Activated CD4-positive, CD25-positive, alpha-beta regulatory T cell treated with anti-CD3 and anti-CD28 coated beads, Interleukin-2, amount 50 U/mL, for 72 hours (primary cell): ENCODE measurements around the gene MINDY4.

Experiments
- DNase-seq: peaks from one replicate; pipeline ENCODE4 v3.0.0; 2021

Gene MINDY4

DNA sequence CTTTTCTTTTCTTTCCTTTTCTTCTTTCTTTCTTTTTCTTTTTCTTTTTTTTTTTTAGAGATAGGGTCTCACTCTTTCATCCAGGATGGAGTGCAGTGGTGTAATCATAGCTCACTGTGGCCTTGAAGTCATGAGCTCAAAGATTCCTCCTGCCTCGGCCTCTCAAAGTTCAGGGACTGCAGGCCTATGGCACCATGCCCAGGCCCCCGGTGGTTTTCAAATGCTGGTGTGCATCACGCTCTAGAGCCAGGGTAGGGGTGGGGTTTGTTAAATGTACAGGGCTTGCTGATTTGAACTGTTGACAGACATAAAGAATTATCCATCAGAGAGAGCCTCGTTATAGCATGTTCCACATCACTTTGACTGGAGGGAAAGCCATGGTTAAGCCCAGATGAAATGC, 5.8 kb downstream of the MINDY4 start:
- no peak for DNase-seq

DNA sequence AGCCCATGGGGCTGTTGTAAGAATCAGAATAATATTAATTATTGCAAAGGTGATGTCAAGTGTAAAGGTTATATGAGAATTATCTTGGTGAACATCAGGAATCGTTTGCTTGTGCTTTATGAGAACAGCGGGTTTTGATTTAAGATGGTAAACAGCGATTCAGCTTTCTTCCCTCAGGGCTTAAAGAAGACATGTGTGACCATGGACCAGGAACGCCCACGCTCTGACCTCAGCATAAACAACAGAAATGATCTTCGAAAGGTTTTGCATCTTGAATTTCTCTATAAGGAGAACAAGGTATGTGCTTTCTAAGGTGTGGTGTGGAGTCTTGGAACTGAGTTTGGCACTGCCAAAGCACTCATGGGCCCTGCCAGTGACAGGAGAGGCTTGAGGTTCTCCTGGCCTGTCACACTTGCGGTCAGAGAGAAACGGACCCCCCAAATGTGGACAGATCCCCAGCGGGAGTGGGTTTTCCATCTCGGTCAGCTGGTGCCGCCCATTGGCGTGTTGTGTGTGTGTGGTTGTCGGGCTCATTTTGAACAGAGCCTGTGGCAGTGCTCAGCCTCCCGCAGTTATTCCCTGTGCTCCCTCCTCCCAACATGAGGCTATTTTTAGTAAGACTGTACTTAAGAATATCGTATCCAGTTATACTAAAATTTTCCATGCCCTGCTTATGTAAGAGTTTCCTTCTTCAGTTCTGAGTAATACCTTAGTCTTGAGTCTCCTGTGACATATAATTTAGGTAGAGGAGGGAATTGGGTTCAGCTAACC, 7.2 kb downstream of the MINDY4 start:
- no peak for DNase-seq

GRCh38 chr7:30779574-30779973, 8.4 kb downstream of the MINDY4 start:
- DNase-seq, result no peak

GRCh38 chr7:30780941-30781340, 9.7 kb downstream of the MINDY4 start:
- no peak for DNase-seq

DNA sequence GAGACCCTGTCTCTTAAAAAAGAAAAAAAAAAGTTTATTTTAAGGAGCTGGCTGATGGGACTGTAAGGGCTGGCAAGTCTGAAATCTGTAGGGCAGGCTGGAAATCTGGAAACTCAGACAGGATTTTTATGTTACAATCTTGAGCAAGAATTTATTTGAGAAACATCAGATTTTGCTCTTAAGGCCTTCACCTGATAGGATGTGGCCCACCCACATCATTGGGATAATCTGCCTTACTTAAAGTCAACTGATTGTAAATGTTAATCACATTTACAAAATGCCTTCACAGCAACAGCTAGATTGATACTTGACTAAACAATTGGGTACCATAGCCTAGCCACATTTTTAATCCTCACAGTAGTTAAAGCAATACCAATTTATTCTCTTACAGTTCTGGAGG, 11.5 kb downstream of the MINDY4 start:
- no peak for DNase-seq

DNA sequence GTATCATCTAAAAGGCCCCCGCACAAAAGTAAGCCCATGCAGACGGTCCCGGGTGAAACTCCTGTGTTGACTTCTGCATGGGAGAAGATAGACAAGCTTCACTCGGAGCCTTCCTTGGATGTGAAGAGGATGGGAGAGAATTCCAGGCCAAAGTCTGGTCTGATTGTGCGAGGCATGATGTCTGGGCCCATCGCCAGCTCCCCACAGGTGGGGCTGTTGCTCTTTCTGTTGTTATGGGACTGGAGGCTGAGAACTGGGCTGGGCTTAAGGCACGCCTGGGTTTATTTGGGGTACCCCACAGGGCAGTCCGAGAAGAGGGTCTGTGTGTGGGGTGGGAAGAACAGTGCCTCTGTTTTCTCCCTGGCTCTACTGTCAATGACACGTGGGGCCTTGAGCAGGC, 14.6 kb downstream of the MINDY4 start:
- DNase-seq, result no peak

- DNase-seq, result no peak
Observed at GRCh38 chr7:30787486-30787885, 16.3 kb downstream of the MINDY4 start.

DNA sequence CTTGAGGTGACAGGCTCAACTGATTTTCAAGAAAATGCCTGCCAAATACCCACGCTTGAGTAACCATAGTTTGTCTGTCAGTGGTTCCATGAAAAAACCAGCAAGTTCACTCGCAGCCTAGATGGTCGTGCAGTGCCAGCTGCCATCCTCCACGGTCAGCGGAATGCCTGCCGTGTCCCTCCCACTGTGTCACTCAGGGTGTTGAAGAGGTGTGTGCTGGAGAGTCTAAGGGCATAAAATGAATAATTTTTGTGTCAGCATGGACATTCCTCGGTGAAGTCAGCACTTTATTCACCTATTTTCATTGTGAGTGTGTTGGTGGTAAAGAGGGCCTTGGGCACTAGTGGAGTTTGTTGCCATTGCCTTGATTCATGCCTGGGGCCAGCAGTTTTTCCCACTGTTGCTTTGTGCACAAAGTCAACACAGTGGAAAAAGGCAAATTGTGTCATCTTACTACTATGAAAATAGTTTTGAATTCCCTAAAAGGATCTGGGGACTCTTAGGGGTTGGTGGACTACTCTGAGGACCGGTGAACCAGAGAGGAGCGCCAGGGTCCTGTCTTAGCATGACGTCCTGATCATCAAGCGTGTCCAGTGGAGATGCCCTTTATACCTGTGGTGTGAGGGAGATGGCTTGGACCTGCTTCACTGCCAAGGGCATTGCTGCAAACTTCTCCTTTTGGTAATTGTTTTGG, 17.6 kb downstream of the MINDY4 start:
- DNase-seq, result no peak

GRCh38 chr7:30789334-30789711, 18.1 kb downstream of the MINDY4 start:
- no peak for DNase-seq

GRCh38 chr7:30790356-30790755, 19.1 kb downstream of the MINDY4 start:
- DNase-seq, result no peak

- no peak for DNase-seq
Observed at GRCh38 chr7:30791114-30791513, 19.9 kb downstream of the MINDY4 start.

GRCh38 chr7:30795161-30795948, 24.1 kb downstream of the MINDY4 start:
- DNase-seq, result no peak

DNA sequence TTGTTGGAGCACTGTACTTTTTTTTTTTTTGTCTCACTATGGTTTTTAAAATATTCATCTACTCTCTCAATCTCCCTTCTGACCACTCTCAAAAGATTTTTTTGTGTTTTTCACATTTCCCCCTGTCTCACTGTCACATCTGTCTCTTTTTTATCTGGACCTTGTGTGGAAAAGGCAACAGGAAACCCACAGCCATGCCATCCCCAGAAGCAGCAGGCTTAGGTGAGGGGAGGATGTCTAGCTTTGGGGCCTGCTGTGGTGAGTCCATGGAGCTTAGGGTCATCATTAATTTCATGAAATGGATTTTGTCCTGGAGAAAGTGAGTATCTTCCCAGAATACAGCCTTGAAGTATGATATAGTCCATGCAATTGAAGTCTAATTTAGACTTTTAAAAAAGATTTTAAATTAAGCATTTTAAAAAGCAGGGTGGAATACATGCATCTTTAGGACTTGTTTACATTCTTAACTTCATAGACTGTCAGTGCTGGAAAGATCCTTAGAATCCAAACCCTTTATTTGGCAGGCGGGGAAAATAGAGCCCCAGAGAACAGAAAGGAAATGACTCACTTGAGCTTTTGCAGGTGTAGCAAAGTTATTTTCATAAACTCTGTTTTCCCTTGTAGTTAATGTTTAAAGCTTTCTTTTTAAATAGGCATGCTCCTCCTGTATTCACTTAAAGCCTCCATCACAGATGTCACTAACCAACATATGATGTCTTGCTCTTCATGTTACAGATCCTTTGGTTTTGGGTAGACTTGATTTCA, 25.1 kb downstream of the MINDY4 start:
- DNase-seq, result no peak

DNA sequence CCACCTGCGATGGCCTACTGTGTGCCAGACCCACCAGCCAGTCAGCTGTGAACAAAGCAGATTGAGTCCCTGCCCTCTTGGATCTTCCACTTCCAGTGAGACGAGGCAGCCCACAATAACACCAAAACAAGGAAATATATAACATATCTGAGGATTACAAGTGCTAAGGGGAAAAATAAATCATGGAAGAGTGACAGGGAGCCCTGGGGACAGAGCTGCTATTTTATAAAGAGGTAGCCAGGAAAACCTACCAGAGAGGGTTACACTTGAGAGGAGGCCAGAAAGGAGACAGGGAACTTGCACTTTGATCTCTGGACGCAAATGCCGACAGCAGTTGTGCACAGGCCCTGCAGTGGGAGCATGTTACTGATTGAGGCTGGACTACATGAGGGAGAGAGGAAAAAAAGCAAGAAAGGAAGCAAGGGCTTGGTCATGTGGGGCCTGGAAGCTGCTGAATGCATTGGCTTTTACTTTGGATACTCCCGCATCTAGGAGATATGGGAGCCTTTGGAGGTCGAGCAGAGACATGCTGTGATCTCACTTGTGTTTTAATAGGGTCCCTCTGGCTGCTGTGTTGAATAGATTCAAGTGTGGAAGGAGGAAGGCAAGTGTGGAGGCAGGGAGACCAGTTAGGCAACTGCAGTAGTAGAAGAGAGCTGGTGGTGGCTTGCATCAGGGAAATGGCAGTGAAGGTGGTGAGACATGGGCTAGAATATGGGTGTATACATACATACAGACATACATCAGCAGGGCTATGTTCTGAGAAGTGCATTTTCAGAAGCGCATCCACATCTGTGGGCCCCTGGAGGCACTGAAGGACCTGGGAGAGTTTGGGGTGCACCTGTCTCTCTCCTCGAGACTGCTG, 26.2 kb downstream of the MINDY4 start:
- no peak for DNase-seq

DNA sequence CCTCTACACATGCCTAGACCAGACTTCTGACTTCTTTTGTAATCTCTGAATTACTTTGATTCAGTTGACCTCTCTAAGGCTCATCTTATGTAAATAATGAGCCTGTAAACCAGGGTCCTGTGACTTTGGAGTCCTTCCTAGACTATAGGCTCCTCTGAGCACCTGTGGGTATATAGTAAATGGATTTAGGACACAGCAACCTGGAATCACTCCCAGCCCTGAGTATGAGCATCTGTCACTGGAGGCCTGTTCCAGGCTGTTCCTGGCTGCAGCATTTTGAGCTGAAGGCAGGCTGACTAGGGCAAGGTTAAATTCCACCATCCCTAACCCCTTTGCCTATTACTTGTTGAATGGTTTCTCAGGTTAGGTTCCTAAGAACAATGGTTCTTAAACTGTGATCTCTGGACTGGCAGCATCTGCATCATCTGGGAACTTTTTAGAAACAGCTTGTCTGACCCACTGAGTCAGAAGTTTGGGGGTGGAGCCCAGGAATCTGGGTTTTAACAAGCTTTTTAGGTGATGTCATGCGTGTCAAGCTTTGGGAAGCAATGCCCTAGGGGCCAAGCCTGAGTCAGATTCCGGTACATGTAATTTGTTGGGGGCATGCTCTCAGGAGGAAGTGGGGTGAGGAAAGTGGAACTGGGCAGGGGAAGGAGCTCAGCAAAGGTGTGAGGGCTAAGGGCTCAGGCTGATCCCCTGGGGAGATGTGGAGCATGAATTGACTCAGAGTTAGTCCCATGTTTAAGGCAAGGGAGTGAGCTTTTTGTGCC, 28.2 kb downstream of the MINDY4 start:
- DNase-seq, result no peak

DNA sequence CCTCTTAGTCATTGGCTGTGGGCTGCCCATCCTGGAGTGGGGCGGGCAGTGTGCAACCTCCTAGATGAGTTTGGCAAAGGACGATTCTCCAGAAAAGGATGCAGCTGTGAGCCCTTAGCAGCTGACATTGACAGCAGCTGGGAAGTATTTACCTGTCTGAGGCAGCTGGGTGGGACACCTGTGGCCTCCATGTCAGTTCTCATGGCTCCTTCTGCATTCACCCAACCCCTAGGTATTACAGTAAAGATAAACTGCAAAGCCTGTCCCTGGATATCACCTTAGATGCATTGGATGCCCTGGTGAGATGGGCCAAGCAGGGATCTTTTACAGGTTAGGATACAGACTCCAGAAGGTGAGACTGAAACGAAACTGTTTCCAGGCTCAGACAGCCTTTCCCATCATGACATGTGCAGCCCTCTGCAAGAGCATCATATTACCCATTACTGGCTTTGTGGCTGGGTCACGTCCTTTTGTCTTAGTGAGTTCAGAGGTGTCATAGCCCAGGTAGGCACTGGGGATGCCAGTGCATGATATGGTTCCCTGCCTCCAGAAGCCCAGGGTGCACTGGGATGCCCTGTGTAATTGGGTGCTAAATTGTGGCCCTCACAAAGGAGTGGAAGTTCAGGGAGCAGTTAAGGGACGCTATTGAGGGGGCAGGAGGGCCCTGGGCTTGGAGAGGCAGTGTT, 28.9 kb downstream of the MINDY4 start:
- DNase-seq, result no peak

- no peak for DNase-seq
Observed at GRCh38 chr7:30800785-30801252, 29.6 kb downstream of the MINDY4 start.

GRCh38 chr7:30802812-30803211, 31.6 kb downstream of the MINDY4 start:
- no peak for DNase-seq

GRCh38 chr7:30804078-30804661, 33.0 kb downstream of the MINDY4 start:
- DNase-seq, result no peak

- DNase-seq, result no peak
Observed at GRCh38 chr7:30805081-30805691, 34.0 kb downstream of the MINDY4 start.
